GM19043 (cell line): ENCODE data around the gene SLC38A4.
"Not testable (repeated sequence)": the region's sequence is repeated elsewhere in the genome, so short reads cannot be mapped to it uniquely, and the experiment has no call there.

Experiments
- ATAC-seq: cut with Tn5 transposase; IDR thresholded peaks from one replicate; pipeline ENCODE4 v1.9.1; 2021; ENCODE audit warnings: low read depth; ENCODE audit not compliant: unreplicated experiment

SLC38A4 gene

GRCh38 chr12:46825591-46826414, at the start of gene SLC38A4:
SLC38A4 (minus strand) TSS chr12:46825997; CDS start chr12:46793071, 32,926 bp downstream.
- ATAC-seq: no peak

- no peak for ATAC-seq
These were observed 49.3 kb upstream of the SLC38A4 start for GRCh38 chr12:46875095-46875494.

GRCh38 chr12:46874642-46875041, 48.8 kb upstream of the SLC38A4 start:
- no peak for ATAC-seq

- no peak for ATAC-seq
These were observed 46.3 kb upstream of the SLC38A4 start for GRCh38 chr12:46872135-46872534.

GRCh38 chr12:46865311-46865710, 39.5 kb upstream of the SLC38A4 start:
- ATAC-seq: no peak

GRCh38 chr12:46858368-46858767, 32.6 kb upstream of the SLC38A4 start:
- no peak for ATAC-seq

GRCh38 chr12:46857486-46857885, 31.7 kb upstream of the SLC38A4 start:
- ATAC-seq: no peak

- ATAC-seq: no peak
These were observed 30.0 kb upstream of the SLC38A4 start for GRCh38 chr12:46855760-46856159.

- ATAC-seq: not testable (repeated sequence)
These were observed 28.4 kb upstream of the SLC38A4 start for GRCh38 chr12:46854188-46854587.

GRCh38 chr12:46848792-46849191, 23.0 kb upstream of the SLC38A4 start:
- not testable (repeated sequence) for ATAC-seq

GRCh38 chr12:46847001-46847400, 21.2 kb upstream of the SLC38A4 start:
- no peak for ATAC-seq

GRCh38 chr12:46843811-46844210, 18.0 kb upstream of the SLC38A4 start:
- no peak for ATAC-seq

GRCh38 chr12:46841891-46842290, 16.1 kb upstream of the SLC38A4 start:
- no peak for ATAC-seq

GRCh38 chr12:46839964-46840363, 14.2 kb upstream of the SLC38A4 start:
- no peak for ATAC-seq

- no peak for ATAC-seq
These were observed 13.4 kb upstream of the SLC38A4 start for GRCh38 chr12:46839232-46839631.

- ATAC-seq: no peak
These were observed 10.0 kb upstream of the SLC38A4 start for GRCh38 chr12:46835785-46836184.

- no peak for ATAC-seq
These were observed 6.4 kb upstream of the SLC38A4 start for GRCh38 chr12:46832130-46832704.

- no peak for ATAC-seq
These were observed 5.7 kb upstream of the SLC38A4 start for GRCh38 chr12:46831335-46832129.

GRCh38 chr12:46830731-46831334, 5.0 kb upstream of the SLC38A4 start:
- no peak for ATAC-seq

GRCh38 chr12:46824709-46825108, 1.1 kb downstream of the SLC38A4 start:
- ATAC-seq: no peak

- ATAC-seq: no peak
These were observed 7.2 kb downstream of the SLC38A4 start for GRCh38 chr12:46818642-46819041.
